Measurements from ENCODE around the gene SYNE2. TPM values are rescaled to one million over a fixed set of nuclear protein-coding genes. Genes with fewer than 3 reads are reported as not detected.

Gene SYNE2
- total RNA-seq, 1 donor from 2014 or later = 145 TPM

DNA sequence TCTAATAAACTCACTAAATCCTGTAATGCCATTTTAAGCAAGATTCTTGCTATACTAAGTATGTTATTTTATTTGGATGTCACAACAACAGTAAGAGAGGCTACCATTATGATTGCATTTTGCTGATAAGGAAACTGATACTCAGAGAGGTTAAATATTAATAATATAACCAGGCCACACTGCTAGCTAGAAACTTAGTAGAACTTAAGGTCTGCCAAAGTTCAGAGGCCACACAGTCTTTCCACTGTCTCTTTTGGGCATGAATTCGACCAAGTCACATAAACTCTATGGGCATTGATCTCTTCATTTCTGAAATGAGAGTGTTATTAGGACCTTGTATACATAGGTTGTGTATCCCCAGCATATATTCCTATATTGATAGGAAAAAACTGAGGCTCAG is 147.9 kb downstream of the SYNE2 start:
- no peak overlapping the region for H3K27ac ChIP-seq
- intact Hi-C loops (cut with DNase I) = no loop called here
- H3K4me3 ChIP-seq = no peak overlapping the region
- no peaks in the 10 kb centered on the region for H3K4me1 ChIP-seq
- H3K9me3 ChIP-seq = no peaks in the 10 kb centered on the region
- TF ChIP-seq POLR2AphosphoS5 (IDR thresholded peaks at IDR 0.05; ENCODE audit: insufficient read depth in 1 of 2, low read depth in 1 of 2) = no peak
- TF ChIP-seq, protein P1, sequence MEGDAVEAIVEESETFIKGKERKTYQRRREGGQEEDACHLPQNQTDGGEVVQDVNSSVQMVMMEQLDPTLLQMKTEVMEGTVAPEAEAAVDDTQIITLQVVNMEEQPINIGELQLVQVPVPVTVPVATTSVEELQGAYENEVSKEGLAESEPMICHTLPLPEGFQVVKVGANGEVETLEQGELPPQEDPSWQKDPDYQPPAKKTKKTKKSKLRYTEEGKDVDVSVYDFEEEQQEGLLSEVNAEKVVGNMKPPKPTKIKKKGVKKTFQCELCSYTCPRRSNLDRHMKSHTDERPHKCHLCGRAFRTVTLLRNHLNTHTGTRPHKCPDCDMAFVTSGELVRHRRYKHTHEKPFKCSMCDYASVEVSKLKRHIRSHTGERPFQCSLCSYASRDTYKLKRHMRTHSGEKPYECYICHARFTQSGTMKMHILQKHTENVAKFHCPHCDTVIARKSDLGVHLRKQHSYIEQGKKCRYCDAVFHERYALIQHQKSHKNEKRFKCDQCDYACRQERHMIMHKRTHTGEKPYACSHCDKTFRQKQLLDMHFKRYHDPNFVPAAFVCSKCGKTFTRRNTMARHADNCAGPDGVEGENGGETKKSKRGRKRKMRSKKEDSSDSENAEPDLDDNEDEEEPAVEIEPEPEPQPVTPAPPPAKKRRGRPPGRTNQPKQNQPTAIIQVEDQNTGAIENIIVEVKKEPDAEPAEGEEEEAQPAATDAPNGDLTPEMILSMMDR (IDR thresholded peaks at IDR 0.05) = no peak
- TF ChIP-seq POLR2A (IDR thresholded peaks at IDR 0.05) = no peak
- no peaks in the 10 kb centered on the region for H3K27me3 ChIP-seq
- DNase-seq (ENCODE audit: extremely low spot score in 2 of 2) = no peak
- peaks cover 0 to 44% of the 10 kb centered on the region in 2 donors for H3K36me3 ChIP-seq

DNA sequence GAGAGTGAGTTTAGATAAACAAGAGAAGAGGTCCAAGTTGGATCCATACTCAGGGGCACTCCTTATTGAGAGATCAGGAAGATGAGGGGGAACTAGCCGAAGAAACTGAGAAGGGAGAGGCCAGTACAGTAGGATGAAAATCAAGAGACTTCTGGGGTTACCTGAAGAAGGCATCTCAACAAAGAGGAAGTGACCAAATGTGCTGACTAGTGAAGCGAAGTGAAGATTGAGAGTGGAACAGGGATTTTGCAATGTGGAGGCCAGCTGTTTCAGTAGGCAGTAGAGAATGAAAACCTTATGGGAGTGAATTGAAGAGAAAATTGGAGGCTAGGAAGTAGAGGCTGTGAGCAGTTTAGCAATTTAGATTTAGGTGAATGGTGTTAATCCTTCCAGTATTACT is 153.0 kb downstream of the SYNE2 start:
- H3K4me3 ChIP-seq = no peak overlapping the region
- H3K9me3 ChIP-seq = no peaks in the 10 kb centered on the region
- TF ChIP-seq POLR2A (IDR thresholded peaks at IDR 0.05) = no peak
- TF ChIP-seq, protein P1 (IDR thresholded peaks at IDR 0.05) = no peak
- no peak for TF ChIP-seq POLR2AphosphoS5 (IDR thresholded peaks at IDR 0.05; ENCODE audit: insufficient read depth in 1 of 2, low read depth in 1 of 2)
- no peak for DNase-seq (ENCODE audit: extremely low spot score in 2 of 2)
- no peak overlapping the region for H3K27ac ChIP-seq
- H3K27me3 ChIP-seq = no peaks in the 10 kb centered on the region
- H3K36me3 ChIP-seq = peaks cover 0 to 15% of the 10 kb centered on the region in 2 donors
- H3K4me1 ChIP-seq = no peaks in the 10 kb centered on the region
- intact Hi-C loops (cut with DNase I) = no loop called here

DNA sequence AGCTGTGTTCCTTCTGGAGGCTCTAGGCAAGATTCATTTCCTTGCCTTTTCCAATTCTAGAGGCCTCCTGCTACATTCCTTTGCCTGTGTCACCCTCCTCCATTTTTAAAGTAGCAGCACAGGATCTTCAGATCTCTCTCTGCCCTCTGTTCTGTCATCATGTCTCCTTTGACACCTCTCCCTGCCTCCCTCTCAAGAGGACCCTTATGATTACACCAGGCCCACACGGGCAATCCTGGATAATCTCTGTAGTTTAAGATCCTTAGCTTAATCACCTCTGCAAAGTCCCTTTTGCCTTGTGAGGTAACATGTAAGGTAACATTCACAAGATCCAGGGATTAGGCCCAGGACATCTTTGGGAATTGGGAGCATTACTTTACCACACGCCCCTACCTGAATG is 155.2 kb downstream of the SYNE2 start:
- DNase-seq (ENCODE audit: extremely low spot score in 2 of 2) = no peak
- H3K4me3 ChIP-seq = no peak overlapping the region
- H3K4me1 ChIP-seq = no peaks in the 10 kb centered on the region
- H3K27me3 ChIP-seq = no peaks in the 10 kb centered on the region
- H3K36me3 ChIP-seq = peaks cover 0 to 5% of the 10 kb centered on the region in 2 donors
- H3K27ac ChIP-seq = no peak overlapping the region
- TF ChIP-seq POLR2AphosphoS5 (IDR thresholded peaks at IDR 0.05; ENCODE audit: insufficient read depth in 1 of 2, low read depth in 1 of 2) (no peak), POLR2A (IDR thresholded peaks at IDR 0.05) (no peak)
- TF ChIP-seq, protein P1 (IDR thresholded peaks at IDR 0.05) = no peak
- intact Hi-C loops (cut with DNase I) = no loop called here
- H3K9me3 ChIP-seq = no peaks in the 10 kb centered on the region

DNA sequence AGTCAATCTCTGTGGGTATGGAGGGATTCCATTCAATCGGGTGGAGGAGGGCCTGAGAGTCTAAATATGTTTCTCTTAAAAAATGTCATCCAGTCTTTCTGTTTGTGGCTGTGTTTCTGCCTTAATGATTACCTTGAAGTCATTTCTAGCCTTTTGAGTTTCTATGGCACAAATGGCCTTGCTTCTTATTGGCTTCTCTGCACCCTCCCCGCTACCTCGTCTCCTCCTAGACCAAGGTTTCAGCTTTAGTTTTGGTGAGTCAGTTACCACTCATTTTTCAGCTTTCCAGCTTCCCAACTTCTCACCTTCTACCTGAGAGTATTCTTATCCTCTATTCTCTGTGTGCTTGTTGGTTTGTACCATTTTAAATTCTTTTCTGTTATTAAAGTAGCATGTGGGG is 159.2 kb downstream of the SYNE2 start:
- no peak overlapping the region for H3K4me3 ChIP-seq
- H3K4me1 ChIP-seq = no peaks in the 10 kb centered on the region
- H3K27me3 ChIP-seq = no peaks in the 10 kb centered on the region
- peaks cover 0 to 12% of the 10 kb centered on the region in 2 donors for H3K36me3 ChIP-seq
- intact Hi-C loops (cut with DNase I) = no loop called here
- no peaks in the 10 kb centered on the region for H3K9me3 ChIP-seq
- H3K27ac ChIP-seq = no peak overlapping the region
- DNase-seq (ENCODE audit: extremely low spot score in 2 of 2) = no peak
- no peak for TF ChIP-seq POLR2A (IDR thresholded peaks at IDR 0.05)
- TF ChIP-seq POLR2AphosphoS5 (IDR thresholded peaks at IDR 0.05; ENCODE audit: insufficient read depth in 1 of 2, low read depth in 1 of 2) = no peak
- TF ChIP-seq, protein P1 (IDR thresholded peaks at IDR 0.05) = no peak

DNA sequence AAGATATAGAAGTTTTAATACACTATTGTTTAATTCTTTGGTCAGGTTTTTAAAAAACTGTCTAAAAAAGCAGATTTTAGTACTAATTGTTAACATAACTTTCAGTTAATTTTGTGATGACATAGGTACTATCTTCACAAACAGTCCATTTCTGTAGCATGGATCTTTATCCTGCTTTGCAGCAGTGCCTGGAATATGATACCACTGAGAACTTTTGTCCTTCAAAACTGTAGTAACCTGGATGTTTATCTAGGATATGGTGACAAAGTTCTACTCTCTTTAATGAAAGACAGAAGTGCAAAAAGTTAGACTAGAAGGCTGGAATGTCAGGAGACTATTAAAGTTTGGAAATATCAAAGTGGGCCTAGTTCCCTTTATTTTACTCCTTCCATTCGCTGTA is 159.9 kb downstream of the SYNE2 start:
- no peak overlapping the region for H3K27ac ChIP-seq
- intact Hi-C loops (cut with DNase I) = no loop called here
- no peaks in the 10 kb centered on the region for H3K4me1 ChIP-seq
- no peaks in the 10 kb centered on the region for H3K27me3 ChIP-seq
- H3K9me3 ChIP-seq = no peaks in the 10 kb centered on the region
- H3K36me3 ChIP-seq = peaks cover 0 to 12% of the 10 kb centered on the region in 2 donors
- TF ChIP-seq POLR2A (IDR thresholded peaks at IDR 0.05) (no peak), POLR2AphosphoS5 (IDR thresholded peaks at IDR 0.05; ENCODE audit: insufficient read depth in 1 of 2, low read depth in 1 of 2) (no peak)
- H3K4me3 ChIP-seq = no peak overlapping the region
- no peak for DNase-seq (ENCODE audit: extremely low spot score in 2 of 2)

All from vagina (tissue), 2 donors.